M059J (cell line): ENCODE data around the gene PARP15. TPM values are rescaled to one million over a fixed set of nuclear protein-coding genes. Genes with fewer than 3 reads are reported as not detected.

Experiments used
- DNase-seq: peaks from one replicate; pipeline ENCODE4 v3.0.0-alpha.2; 2012; ENCODE audit warnings: low read depth
- total RNA-seq: library from RNA; depleted of rRNA; stranded (reverse); fragments of >200 nt; shearing (Covaris generic); gene quantifications from 2 replicates; pipeline ENCODE4 v1.2.3, GENCODE V29; 2014

PARP15 gene
- total RNA-seq, 1 experiment from 2014 or later = 0.20 TPM

GRCh38 chr3:122572940-122573412 is 4.5 kb upstream of the PARP15 start:
- DNase-seq = peak; percentile 96

GRCh38 chr3:122576174-122576940 is 1.1 kb upstream of the PARP15 start:
- DNase-seq = peak; percentile 29

- no peak for DNase-seq
These were observed 755 bp downstream of the PARP15 start for GRCh38 chr3:122578069-122578740.

GRCh38 chr3:122580470-122580869 is 3.0 kb downstream of the PARP15 start:
- DNase-seq = no peak

GRCh38 chr3:122581622-122582021 is 4.2 kb downstream of the PARP15 start:
- no peak for DNase-seq

GRCh38 chr3:122582390-122582789 is 4.9 kb downstream of the PARP15 start:
- no peak for DNase-seq

- DNase-seq = no peak
These were observed 8.6 kb downstream of the PARP15 start for GRCh38 chr3:122586098-122586497.

- no peak for DNase-seq
These were observed 9.5 kb downstream of the PARP15 start for GRCh38 chr3:122586773-122587485.

GRCh38 chr3:122587572-122587971 is 10.1 kb downstream of the PARP15 start:
- no peak for DNase-seq

GRCh38 chr3:122589297-122589696 is 11.8 kb downstream of the PARP15 start:
- no peak for DNase-seq

GRCh38 chr3:122590610-122591009 is 13.2 kb downstream of the PARP15 start:
- DNase-seq = no peak

GRCh38 chr3:122594025-122594424 is 16.6 kb downstream of the PARP15 start:
- DNase-seq = no peak

- no peak for DNase-seq
These were observed 20.7 kb downstream of the PARP15 start for GRCh38 chr3:122598151-122598550.

- DNase-seq = no peak
These were observed 21.1 kb downstream of the PARP15 start for GRCh38 chr3:122598556-122598955.

- DNase-seq = no peak
These were observed 24.7 kb downstream of the PARP15 start for GRCh38 chr3:122602011-122602710.

GRCh38 chr3:122603056-122603455 is 25.6 kb downstream of the PARP15 start:
- no peak for DNase-seq

GRCh38 chr3:122606330-122606729 is 28.9 kb downstream of the PARP15 start:
- no peak for DNase-seq

- DNase-seq = no peak
These were observed 31.5 kb downstream of the PARP15 start for GRCh38 chr3:122608916-122609315.

- peak; percentile 93 for DNase-seq
These were observed 32.5 kb downstream of the PARP15 start for GRCh38 chr3:122609798-122610559.

GRCh38 chr3:122612696-122613095 is 35.2 kb downstream of the PARP15 start:
- no peak for DNase-seq

GRCh38 chr3:122615303-122615702 is 37.9 kb downstream of the PARP15 start:
- no peak for DNase-seq
